NT2/D1 (cell line): Measurements from ENCODE around the gene TRIM14.
"Not testable (repeated sequence)": the region's sequence is repeated elsewhere in the genome, so short reads cannot be mapped to it uniquely, and the experiment has no call there.

Source experiments
- DNase-seq: peaks from one replicate; pipeline ENCODE4 v3.0.0-alpha.2; 2011; ENCODE audit warnings: low read depth, low spot score
- H3K27me3 ChIP-seq: 2 replicates; pipeline ENCODE4 v1.6.0; 2011; ENCODE audit warnings: mild to moderate bottlenecking; ENCODE audit not compliant: insufficient read length, insufficient read depth
- H3K36me3 ChIP-seq: 2 replicates; pipeline ENCODE4 v1.6.1; 2011; ENCODE audit warnings: mild to moderate bottlenecking, low read length, mixed read lengths; ENCODE audit not compliant: insufficient read depth, insufficient read length
- H3K4me1 ChIP-seq: 2 replicates; pipeline ENCODE4 v1.5.1; 2011; ENCODE audit not compliant: insufficient read depth, insufficient read length
- H3K4me3 ChIP-seq: 2 replicates; pipeline ENCODE4 v1.5.1; 2011; ENCODE audit warnings: low read depth; ENCODE audit not compliant: insufficient read length
- H3K9ac ChIP-seq: 2 replicates; pipeline ENCODE4 v1.6.0; 2011; ENCODE audit warnings: low read depth; ENCODE audit not compliant: insufficient read length
- H3K9me3 ChIP-seq: 2 replicates; pipeline ENCODE4 v1.5.1; 2011; ENCODE audit warnings: mild to moderate bottlenecking, low read length; ENCODE audit not compliant: insufficient read depth
- SUZ12 ChIP-seq: IDR thresholded peaks from 2 replicates; pipeline ENCODE4 v1.6.1; 2011; ENCODE audit not compliant: insufficient read length, insufficient read depth; ENCODE audit errors: extremely low read depth
- YY1 ChIP-seq: IDR thresholded peaks from 2 replicates; pipeline ENCODE4 v1.6.1; 2011; ENCODE audit not compliant: insufficient read length, insufficient read depth
- ZNF274 ChIP-seq: IDR thresholded peaks from 2 replicates; pipeline ENCODE4 v1.6.1; 2011; ENCODE audit warnings: mild to moderate bottlenecking, low read depth, low read length

Gene TRIM14

GRCh38 chr9:98130576-98131228 lies 11.7 kb upstream of the TRIM14 start:
- Histone ChIP-seq H3K4me3 (no peak overlapping the region), H3K9me3 (no peaks in the 10 kb centered on the region), H3K9ac (no peak overlapping the region), H3K4me1 (peaks cover 6% of the 10 kb centered on the region), H3K36me3 (peaks cover 77% of the 10 kb centered on the region), H3K27me3 (no peaks in the 10 kb centered on the region)
- no peak for TF ChIP-seq YY1
- TF ChIP-seq SUZ12, result no peak
- TF ChIP-seq ZNF274, result no peak
- no peak for DNase-seq

GRCh38 chr9:98130060-98130459 lies 11.0 kb upstream of the TRIM14 start:
- H3K36me3 ChIP-seq, result peaks cover 75% of the 10 kb centered on the region
- not testable (repeated sequence) for H3K4me1 ChIP-seq, H3K9ac ChIP-seq, H3K4me3 ChIP-seq, DNase-seq, H3K27me3 ChIP-seq, H3K9me3 ChIP-seq

- TF ChIP-seq ZNF274, result no peak
- TF ChIP-seq YY1, result no peak
- TF ChIP-seq SUZ12, result no peak
- peaks cover 75% of the 10 kb centered on the region for H3K36me3 ChIP-seq
- peaks cover 6% of the 10 kb centered on the region for H3K4me1 ChIP-seq
- no peaks in the 10 kb centered on the region for H3K27me3 ChIP-seq
- H3K4me3 ChIP-seq, result no peak overlapping the region
- H3K9ac ChIP-seq, result no peak overlapping the region
- DNase-seq, result no peak
- H3K9me3 ChIP-seq, result no peaks in the 10 kb centered on the region
Observed at GRCh38 chr9:98129451-98129881, 10.4 kb upstream of the TRIM14 start.

- DNase-seq, result no peak
- Histone ChIP-seq H3K27me3 (no peaks in the 10 kb centered on the region), H3K9ac (no peak overlapping the region), H3K4me1 (peaks cover 6% of the 10 kb centered on the region), H3K9me3 (no peaks in the 10 kb centered on the region), H3K4me3 (no peak overlapping the region), H3K36me3 (peaks cover 67% of the 10 kb centered on the region)
- no peak for TF ChIP-seq SUZ12
- no peak for TF ChIP-seq ZNF274
- no peak for TF ChIP-seq YY1
Observed at GRCh38 chr9:98128316-98128715, 9.3 kb upstream of the TRIM14 start.

- Histone ChIP-seq H3K9me3 (no peaks in the 10 kb centered on the region), H3K4me3 (no peak overlapping the region), H3K4me1 (peaks cover 6% of the 10 kb centered on the region), H3K36me3 (peaks cover 65% of the 10 kb centered on the region), H3K27me3 (no peaks in the 10 kb centered on the region), H3K9ac (no peak overlapping the region)
- TF ChIP-seq YY1 (no peak), SUZ12 (no peak), ZNF274 (no peak)
- DNase-seq, result no peak
Observed at GRCh38 chr9:98127226-98127625, 8.2 kb upstream of the TRIM14 start.

GRCh38 chr9:98124637-98125426 lies 5.8 kb upstream of the TRIM14 start:
- H3K4me1 ChIP-seq, result peaks cover 6% of the 10 kb centered on the region
- TF ChIP-seq SUZ12 (no peak), YY1 (no peak)
- no peaks in the 10 kb centered on the region for H3K9me3 ChIP-seq
- H3K4me3 ChIP-seq, result no peak overlapping the region
- peaks cover 55% of the 10 kb centered on the region for H3K36me3 ChIP-seq
- no peak overlapping the region for H3K9ac ChIP-seq
- H3K27me3 ChIP-seq, result no peaks in the 10 kb centered on the region
- no peak for DNase-seq

GRCh38 chr9:98124091-98124490 lies 5.1 kb upstream of the TRIM14 start:
- H3K27me3 ChIP-seq, H3K9ac ChIP-seq, H3K4me3 ChIP-seq, H3K9me3 ChIP-seq, DNase-seq, H3K4me1 ChIP-seq: not testable (repeated sequence)
- H3K36me3 ChIP-seq, result peaks cover 54% of the 10 kb centered on the region
